SJSA1 (cell line): Measurements from ENCODE around the gene SH3RF1. TPM values are rescaled to one million over a fixed set of nuclear protein-coding genes. Genes with fewer than 3 reads are reported as not detected.

Experiments
- DNase-seq, 2 experiments: peaks; one replicate each; pipeline ENCODE4 v3.0.0-alpha.2; 2015 to 2020; ENCODE audit warnings: low spot score in 2 of 2, low read depth in 1 of 2
- H3K27ac ChIP-seq: fragments of 250-450 bp; sonication (Bioruptor Pico); 2 replicates; pipeline ENCODE4 v1.5.1; 2020; ENCODE audit warnings: mild to moderate bottlenecking, moderate library complexity
- H3K27me3 ChIP-seq: fragments of 250-450 bp; sonication (Bioruptor Pico); replicated peaks from 2 replicates; pipeline ENCODE4 v1.5.1; 2020; ENCODE audit warnings: mild to moderate bottlenecking, moderate library complexity
- H3K36me3 ChIP-seq: fragments of 250-450 bp; sonication (Bioruptor Pico); 2 replicates; pipeline ENCODE4 v1.5.1; 2020; ENCODE audit warnings: mild to moderate bottlenecking
- H3K4me1 ChIP-seq: fragments of 250-450 bp; sonication (Bioruptor Pico); replicated peaks from 2 replicates; pipeline ENCODE4 v1.6.1; 2021; ENCODE audit warnings: mild to moderate bottlenecking
- H3K4me3 ChIP-seq: fragments of 250-450 bp; sonication (Bioruptor Pico); 2 replicates; pipeline ENCODE4 v1.5.1; 2020; ENCODE audit warnings: mild to moderate bottlenecking
- H3K9me3 ChIP-seq: fragments of 250-450 bp; sonication (Bioruptor Pico); replicated peaks from 2 replicates; pipeline ENCODE4 v1.5.1; 2020; ENCODE audit warnings: mild to moderate bottlenecking
- total RNA-seq: library from RNA; depleted of rRNA; stranded (reverse); fragments of >200 nt; shearing (Covaris generic); gene quantifications from 2 replicates; pipeline ENCODE4 v1.2.3, GENCODE V29; 2014; rRNA removed

SH3RF1 gene
- total RNA-seq = 9.0 and 14.1 TPM in 2 replicates

DNA sequence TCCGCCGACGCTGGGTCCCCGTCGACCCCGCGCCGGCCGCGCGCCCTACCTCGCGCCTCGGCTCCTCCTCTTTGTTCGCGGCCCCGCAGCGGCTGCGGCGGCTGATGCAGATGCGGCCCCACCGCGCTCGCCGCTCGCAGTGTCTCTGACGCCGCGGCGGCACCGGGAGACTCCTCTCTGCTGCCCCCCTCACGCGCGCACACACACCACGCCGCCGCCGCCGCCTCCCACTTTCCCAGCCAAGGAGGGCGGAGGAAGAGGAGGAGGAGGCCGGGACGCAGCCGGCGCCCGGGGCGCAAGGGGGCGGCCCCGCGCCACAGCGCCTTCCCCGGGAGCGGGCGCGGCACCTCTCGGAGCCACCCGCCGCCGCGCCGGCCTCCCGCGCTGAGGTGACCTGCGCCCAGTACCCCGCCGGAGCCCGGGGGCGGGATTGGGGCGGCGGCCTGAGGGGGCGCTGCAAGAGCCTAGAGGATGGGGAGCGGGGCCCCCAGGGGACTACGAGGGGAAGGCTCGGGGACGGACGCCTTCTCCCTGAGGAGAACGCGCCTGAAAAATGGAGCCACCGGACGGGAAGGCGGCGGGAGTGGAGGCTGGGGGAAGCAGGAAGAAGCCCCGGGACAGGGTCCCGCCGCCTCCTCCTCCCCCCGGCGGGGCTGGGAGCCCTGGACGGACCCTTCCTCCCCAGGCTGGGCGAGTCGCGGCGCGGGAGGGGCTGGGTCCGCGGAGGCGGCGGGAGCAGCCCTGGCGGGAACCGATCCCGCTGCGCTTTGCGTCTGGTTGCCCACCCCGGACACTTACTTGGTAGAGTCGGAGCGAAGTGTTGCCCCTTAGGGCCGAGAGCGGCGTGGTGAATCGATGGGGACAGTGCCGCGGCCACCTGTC is at the start of gene SH3RF1:
TSS of gene SH3RF1 (minus strand) at position 147 of the 882 bp plus-strand sequence. CDS start 1,744 bp downstream, outside the sequence.
- Histone ChIP-seq H3K4me3 (peak within 1 kb of the TSS; percentile 85), H3K4me1 (peaks cover 40% of the 10 kb centered on the region), H3K27me3 (no peaks in the 10 kb centered on the region), H3K27ac (peak within 1 kb of the TSS; percentile 76), H3K9me3 (0 out of 2 replicates have a peak, but pooled peaks cover 2% of the 10 kb centered on the region), H3K36me3 (peaks cover 34% of the 10 kb centered on the region)
- peak; percentile 93 for DNase-seq

DNA sequence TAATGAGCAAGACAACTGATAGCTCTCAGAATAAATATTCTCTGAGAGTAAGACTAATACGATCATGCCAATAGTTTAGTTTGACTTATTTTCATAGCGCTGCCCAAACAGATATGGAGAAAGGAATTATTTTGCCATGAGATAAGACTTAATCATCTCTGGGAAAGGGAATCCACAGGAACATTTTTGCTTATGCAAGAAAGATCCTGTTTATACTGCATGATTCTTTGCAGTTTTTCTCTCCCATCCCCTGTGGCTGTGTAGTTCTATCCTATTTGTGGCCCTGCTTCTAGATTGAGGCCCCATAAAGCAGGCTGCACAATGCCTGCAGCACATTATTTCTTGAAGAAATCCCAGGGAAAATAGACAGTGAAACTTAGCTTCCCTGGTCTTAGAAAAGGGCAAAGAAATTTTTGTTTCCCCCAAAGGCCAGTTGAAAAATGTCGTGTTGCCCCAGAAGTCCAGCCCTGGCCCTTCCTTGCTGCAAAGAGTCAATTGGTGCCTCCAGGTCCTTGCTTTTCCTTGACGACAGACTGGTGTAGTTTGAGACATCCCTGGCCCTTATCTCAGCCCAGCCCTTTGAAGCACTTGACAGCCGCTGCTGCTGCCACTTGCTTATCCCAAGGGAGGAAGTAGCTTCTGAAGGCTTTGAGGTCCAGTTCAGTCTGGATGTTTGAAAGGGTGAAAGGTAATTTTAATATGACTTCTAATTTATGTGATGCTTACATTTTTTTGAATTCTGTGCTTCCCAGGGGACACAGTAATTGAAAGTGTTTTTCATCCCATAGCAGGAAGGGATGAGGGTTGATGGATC is 45.0 kb upstream of the SH3RF1 start:
- peaks cover 25% of the 10 kb centered on the region for H3K4me1 ChIP-seq
- no peak overlapping the region for H3K4me3 ChIP-seq
- no peak overlapping the region for H3K27ac ChIP-seq
- no peaks in the 10 kb centered on the region for H3K9me3 ChIP-seq
- H3K27me3 ChIP-seq = no peaks in the 10 kb centered on the region
- no peaks in the 10 kb centered on the region for H3K36me3 ChIP-seq
- DNase-seq = no peak

DNA sequence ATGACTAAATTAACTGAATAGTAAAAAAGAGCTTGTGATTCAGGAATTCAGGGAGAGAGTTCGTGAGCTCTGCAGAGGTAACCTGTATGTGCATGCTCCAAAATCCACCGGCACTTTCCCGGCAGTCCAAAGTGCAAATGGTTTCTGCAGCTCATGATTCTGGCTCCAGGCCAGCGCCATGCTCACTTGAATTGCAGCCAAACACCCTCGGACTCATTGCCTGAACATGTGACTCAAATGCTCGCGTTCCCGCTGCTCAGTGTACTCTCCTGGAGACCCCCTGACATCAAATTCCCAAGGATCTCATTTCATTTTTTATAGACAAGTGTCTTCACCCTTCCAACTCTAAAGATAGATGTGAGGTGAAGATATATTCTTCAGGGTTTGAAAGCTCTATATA is 44.1 kb upstream of the SH3RF1 start:
- H3K9me3 ChIP-seq = no peaks in the 10 kb centered on the region
- H3K27ac ChIP-seq = no peak overlapping the region
- no peak overlapping the region for H3K4me3 ChIP-seq
- DNase-seq = peak; percentile 24 to 65
- H3K36me3 ChIP-seq = no peaks in the 10 kb centered on the region
- H3K27me3 ChIP-seq = no peaks in the 10 kb centered on the region
- peaks cover 25% of the 10 kb centered on the region for H3K4me1 ChIP-seq

DNA sequence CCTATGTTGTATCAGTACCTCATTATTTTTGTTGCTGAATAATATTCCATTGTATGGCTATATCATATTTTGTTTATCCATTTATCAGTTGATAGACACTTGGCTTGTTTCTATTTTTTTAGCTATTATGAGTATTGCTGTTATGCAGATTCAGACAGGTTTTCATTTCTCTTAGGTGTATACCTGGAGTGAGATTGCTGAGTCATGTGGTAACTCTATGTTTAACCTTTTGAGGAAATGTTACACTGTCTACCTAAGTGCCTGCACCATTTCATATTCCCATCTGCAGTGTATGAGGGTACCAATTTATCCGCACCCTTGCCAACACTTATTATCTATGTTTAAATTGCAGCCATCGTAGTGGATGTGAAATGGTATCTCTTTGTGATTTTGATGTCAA is 43.0 kb upstream of the SH3RF1 start:
- H3K27me3 ChIP-seq = no peaks in the 10 kb centered on the region
- no peak for DNase-seq
- no peaks in the 10 kb centered on the region for H3K9me3 ChIP-seq
- H3K36me3 ChIP-seq = no peaks in the 10 kb centered on the region
- no peak overlapping the region for H3K4me3 ChIP-seq
- peaks cover 25% of the 10 kb centered on the region for H3K4me1 ChIP-seq
- no peak overlapping the region for H3K27ac ChIP-seq

DNA sequence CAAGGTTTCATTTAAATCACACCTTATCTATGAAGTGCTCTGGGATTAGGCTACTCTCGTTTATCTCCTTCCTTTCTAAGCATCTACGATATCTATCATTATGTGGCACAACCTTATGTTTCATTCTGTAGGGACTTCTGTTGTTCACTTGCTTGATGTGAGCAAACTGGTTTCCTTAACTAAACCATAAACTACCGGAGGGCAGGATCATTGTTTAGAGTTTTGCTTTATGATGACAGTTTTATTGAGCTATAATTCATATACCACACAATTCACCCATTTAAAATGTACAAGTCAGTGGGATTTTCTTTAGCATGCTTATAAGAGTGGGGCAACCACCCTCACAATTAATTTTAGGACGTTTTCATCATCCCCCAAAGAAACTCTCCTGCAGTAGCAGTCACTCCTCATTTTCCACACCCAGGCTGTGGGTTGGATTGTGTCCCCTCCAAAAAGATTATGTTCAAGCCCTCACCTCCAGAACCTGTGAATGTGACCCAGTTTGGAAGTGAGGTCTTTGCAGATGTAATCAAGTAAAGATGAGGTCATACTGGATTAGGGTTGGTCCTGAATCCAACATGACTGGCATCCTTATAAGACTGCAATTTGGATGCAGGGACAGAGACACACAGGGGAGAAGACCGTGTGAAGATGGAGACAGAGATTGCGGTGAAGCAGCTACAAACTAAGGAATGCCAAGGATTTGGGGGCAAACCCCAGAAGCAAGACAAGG is 42.1 kb upstream of the SH3RF1 start:
- H3K4me1 ChIP-seq = peaks cover 25% of the 10 kb centered on the region
- no peaks in the 10 kb centered on the region for H3K36me3 ChIP-seq
- H3K27ac ChIP-seq = no peak overlapping the region
- H3K4me3 ChIP-seq = no peak overlapping the region
- no peaks in the 10 kb centered on the region for H3K9me3 ChIP-seq
- DNase-seq = no peak
- no peaks in the 10 kb centered on the region for H3K27me3 ChIP-seq

DNA sequence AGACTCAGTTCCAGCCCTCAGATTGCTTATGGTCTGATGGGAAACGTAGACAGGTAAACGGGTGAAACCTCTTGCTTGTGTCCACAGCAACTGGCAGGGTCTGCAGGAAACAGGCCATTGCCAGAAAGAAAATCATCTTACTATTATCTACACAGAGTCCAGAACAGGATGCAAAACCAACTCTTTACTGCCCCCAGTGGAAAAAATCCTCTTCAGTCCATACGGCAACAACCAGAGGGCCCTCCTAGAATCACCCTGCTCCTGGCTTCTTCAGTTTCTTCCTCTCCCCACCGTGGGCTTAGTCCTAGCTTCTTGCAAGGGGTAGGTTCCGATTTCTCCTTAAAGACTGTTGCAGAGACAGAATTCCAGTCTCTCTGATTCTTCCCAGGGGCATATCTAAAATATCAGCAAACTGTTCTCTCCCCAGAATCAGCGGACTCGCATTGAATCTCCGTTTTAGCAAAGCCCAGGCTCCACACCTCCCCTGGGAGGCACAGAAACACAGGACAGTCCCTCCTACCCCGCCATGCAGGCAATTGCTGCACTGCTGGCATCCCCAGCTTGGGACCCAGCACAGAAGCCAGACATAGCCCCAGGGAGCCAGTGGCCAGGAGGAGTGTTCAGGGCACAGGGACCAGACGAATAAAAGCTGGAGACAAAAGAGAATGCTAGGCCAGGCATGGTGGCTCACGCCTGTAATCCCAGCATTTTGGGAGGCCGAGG is 41.0 kb upstream of the SH3RF1 start:
- H3K27me3 ChIP-seq = no peaks in the 10 kb centered on the region
- peak; percentile 49 to 55 for DNase-seq
- peaks cover 25% of the 10 kb centered on the region for H3K4me1 ChIP-seq
- no peak overlapping the region for H3K27ac ChIP-seq
- H3K36me3 ChIP-seq = no peaks in the 10 kb centered on the region
- H3K4me3 ChIP-seq = no peak overlapping the region
- H3K9me3 ChIP-seq = no peaks in the 10 kb centered on the region

DNA sequence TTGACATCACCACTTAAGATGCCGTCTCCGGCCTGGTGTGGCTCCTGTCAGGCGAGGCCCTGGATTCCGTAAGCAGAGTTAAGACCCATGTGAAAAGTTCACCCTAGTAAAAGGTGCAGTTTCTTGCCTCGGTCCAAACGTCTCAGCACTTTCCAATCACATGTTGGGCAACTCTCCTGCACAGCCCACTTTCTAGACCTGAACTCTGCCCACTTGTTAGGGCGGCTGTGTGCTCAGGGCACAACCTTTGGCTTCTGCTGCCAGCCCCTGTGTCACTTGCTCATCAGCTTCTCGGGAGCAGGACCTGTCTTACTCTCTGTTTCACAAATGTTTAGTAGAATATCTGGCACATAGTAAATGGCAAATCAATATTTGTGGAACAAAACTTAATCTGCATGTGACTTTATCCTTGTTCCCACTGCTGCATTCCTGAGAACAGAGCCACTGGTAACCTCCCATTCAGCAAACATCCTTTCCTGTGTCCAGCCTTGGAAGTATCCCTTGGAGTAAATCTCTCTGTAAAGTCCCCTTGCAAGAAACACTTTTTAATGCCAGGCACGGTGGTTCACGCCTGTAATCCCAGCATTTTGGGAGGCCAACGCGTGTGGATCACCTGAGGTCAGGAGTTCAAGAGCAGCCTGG is 38.7 kb upstream of the SH3RF1 start:
- H3K27me3 ChIP-seq = no peaks in the 10 kb centered on the region
- DNase-seq = no peak
- H3K27ac ChIP-seq = no peak overlapping the region
- H3K4me1 ChIP-seq = peaks cover 8% of the 10 kb centered on the region; the same call in 1 of the 2 replicates
- no peak overlapping the region for H3K4me3 ChIP-seq
- no peaks in the 10 kb centered on the region for H3K36me3 ChIP-seq
- no peaks in the 10 kb centered on the region for H3K9me3 ChIP-seq

DNA sequence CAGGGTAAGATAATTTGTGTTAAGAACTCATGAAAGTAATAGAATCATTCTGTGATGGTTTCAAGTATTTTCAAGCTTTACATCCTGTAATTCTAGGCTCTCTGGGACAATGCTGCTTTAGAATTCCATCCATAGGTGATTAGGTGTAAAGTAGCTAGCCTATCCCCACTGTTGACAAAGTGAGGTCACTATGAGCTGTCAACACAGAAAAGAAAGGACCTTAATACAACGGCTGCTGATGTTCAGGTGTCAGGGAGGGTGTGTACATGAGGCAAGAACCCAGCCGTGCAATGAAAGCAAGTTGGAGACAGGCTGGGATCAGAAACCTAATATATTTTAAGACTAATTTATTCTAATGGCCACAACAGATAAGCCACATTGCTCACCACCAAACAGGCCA is 36.8 kb upstream of the SH3RF1 start:
- Histone ChIP-seq H3K9me3 (no peaks in the 10 kb centered on the region), H3K27me3 (no peaks in the 10 kb centered on the region), H3K36me3 (no peaks in the 10 kb centered on the region), H3K4me1 (peaks cover 7% of the 10 kb centered on the region; the same call in 1 of the 2 replicates), H3K27ac (no peak overlapping the region), H3K4me3 (no peak overlapping the region)
- DNase-seq = no peak

DNA sequence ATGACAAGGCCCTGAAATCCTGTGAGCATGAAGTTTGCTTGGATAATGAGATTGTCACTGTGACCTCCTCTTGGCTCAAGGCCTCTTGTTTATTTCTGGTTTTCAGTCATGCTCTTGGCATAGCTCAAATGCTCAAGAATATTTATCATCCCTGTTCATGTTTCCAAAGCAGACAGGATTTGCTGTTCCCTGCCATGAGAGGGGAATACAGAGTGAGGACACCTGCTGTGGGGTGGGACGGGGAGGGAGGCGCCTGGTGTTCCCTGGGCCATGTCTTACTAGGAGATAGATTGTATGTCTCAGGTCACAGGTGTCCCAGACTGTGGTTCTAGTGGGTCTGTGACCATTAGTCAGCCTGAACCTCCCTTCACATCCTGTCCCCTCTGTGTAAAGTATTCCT is 34.9 kb upstream of the SH3RF1 start:
- Histone ChIP-seq H3K27me3 (no peaks in the 10 kb centered on the region), H3K27ac (no peak overlapping the region), H3K36me3 (no peaks in the 10 kb centered on the region), H3K4me1 (no peaks in the 10 kb centered on the region), H3K9me3 (no peaks in the 10 kb centered on the region), H3K4me3 (no peak overlapping the region)
- no peak for DNase-seq

DNA sequence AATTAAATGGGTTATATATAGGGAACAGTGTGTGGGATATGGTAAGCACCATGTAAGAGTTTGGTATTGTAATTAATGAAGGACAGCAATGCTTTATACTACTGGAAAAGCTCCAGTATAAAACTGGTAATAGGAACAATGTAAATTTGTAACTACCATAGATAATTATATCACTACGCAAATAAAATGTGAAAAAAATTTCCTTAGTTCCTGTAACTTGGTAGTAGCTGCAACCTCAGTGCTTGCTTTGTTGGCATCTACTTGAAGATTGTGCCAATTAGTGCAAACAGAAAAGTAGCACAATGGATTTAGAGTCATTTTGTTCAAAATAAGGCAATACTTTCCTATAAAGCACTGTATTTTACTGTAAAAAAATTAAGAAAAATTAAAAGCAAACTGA is 34.4 kb upstream of the SH3RF1 start:
- H3K4me1 ChIP-seq = no peaks in the 10 kb centered on the region
- no peaks in the 10 kb centered on the region for H3K36me3 ChIP-seq
- H3K27ac ChIP-seq = no peak overlapping the region
- no peak for DNase-seq
- no peaks in the 10 kb centered on the region for H3K27me3 ChIP-seq
- no peaks in the 10 kb centered on the region for H3K9me3 ChIP-seq
- no peak overlapping the region for H3K4me3 ChIP-seq

DNA sequence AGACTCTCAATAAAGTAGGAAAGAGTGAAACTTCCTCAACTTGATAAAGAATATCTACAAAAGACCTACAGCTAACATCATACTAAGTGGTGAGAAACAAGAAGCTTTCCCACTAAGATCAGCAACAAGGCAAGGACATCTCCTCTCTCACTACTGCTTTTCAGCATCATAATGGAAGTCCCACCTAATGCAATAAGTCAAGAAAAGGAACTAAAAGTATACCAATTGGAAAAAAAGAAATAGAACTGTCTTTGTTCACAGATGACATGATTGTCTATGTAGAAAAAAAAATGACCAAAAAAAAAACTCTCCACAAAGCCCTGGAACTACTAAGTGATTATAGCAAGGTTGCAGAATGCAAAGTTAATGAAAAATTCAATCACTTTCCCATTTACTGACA is 25.1 kb upstream of the SH3RF1 start:
- Histone ChIP-seq H3K36me3 (no peaks in the 10 kb centered on the region), H3K27ac (no peak overlapping the region), H3K4me1 (no peaks in the 10 kb centered on the region), H3K4me3 (no peak overlapping the region), H3K27me3 (no peaks in the 10 kb centered on the region), H3K9me3 (no peaks in the 10 kb centered on the region)
- no peak for DNase-seq

DNA sequence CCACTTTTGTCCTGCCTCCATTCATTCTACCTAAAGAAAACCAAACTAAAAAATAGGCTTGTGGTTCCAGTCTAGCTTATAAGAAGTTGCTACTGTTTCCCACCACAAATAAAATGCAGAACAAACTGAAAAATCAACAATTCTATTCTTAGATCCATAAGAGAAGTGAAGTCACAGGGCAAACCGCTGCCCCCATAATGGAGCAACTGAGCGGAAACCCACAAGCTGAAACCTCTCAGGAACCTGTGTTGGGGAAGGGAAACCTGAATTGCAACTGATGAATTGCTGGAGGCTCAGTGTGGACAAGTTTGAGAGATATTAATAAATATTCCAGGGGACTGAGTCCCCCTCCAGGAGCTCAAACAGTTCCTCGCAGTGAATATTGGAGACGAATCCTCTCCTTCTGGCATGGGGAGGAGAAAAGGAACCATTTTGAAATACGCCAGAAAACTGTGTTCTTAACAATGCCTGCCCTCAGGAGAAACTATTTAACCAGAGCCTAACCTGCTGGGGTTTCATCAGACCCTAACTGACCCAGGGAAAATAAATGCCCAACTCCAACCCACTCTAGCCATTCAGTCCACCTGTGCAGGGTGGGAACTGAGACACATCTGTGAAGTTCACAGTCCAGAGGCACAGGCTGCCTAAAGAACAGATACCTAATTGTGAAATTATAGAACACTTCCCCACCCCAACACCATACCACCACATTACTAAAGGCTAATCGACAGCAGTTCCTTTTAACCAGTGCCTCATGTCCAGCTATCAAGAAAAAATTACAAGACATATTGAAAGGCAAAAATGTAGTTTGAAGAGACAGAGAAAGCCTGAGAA is 22.8 kb upstream of the SH3RF1 start:
- H3K4me1 ChIP-seq = no peaks in the 10 kb centered on the region
- no peaks in the 10 kb centered on the region for H3K9me3 ChIP-seq
- H3K36me3 ChIP-seq = no peaks in the 10 kb centered on the region
- no peak for DNase-seq
- no peak overlapping the region for H3K27ac ChIP-seq
- H3K27me3 ChIP-seq = no peaks in the 10 kb centered on the region
- no peak overlapping the region for H3K4me3 ChIP-seq
